Activated CD8-positive, alpha-beta memory T cell treated with anti-CD3 and anti-CD28 coated beads, Interleukin-2, amount 50 U/mL, for 1 hour (primary cell): ENCODE measurements around the gene ZNF324B.
"Not testable (repeated sequence)": the region's sequence is repeated elsewhere in the genome, so short reads cannot be mapped to it uniquely, and the experiment has no call there.

Experiments used
- DNase-seq: peaks from one replicate; pipeline ENCODE4 v3.0.0-alpha.2; 2020; ENCODE audit errors: extremely low read depth

Gene ZNF324B

DNA sequence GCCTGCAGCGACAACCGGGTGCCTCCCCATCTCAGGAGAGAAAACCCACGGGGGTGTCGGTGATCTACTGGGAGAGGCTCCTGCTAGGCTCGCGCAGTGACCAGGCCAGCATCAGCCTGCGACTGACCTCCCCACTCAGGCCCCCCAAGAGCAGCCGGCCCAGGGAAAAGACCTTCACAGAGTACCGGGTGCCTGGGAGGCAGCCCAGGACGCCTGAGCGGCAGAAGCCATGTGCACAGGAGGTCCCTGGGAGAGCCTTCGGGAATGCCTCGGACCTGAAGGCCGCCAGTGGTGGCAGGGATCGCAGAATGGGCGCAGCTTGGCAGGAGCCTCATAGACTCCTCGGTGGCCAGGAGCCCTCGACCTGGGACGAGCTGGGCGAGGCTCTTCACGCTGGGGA lies 3.9 kb downstream of the ZNF324B start:
- no peak for DNase-seq

DNA sequence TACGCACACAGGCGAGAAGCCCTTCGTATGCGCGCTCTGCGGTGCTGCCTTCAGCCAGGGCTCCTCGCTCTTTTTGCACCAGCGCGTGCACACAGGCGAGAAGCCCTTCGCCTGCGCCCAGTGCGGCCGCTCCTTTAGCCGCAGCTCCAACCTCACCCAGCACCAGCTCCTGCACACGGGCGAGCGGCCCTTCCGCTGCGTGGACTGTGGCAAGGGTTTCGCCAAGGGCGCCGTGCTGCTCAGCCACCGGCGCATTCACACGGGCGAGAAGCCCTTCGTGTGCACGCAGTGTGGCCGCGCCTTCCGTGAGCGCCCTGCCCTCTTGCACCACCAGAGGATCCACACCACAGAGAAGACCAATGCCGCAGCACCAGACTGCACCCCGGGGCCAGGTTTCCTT lies 4.7 kb downstream of the ZNF324B start:
- no peak for DNase-seq

DNA sequence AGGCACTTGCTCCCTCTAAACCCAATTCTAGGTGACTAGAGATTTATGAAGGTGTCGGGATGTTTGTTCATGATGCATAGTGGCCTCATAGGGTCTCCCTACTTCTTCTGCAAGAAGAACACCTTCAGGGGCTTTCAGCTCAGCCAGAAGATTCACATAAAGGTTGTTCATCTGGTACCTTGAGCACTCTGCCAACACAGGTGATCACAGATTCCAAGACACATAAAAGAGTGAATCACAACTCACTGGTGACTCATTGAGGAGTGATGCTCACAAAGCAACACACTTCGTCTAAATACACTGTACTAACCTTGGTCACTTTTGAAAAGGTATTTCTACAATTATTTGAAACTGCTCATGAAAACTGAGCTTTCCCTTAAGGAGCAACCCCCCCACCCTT lies 8.6 kb downstream of the ZNF324B start:
- no peak for DNase-seq

DNA sequence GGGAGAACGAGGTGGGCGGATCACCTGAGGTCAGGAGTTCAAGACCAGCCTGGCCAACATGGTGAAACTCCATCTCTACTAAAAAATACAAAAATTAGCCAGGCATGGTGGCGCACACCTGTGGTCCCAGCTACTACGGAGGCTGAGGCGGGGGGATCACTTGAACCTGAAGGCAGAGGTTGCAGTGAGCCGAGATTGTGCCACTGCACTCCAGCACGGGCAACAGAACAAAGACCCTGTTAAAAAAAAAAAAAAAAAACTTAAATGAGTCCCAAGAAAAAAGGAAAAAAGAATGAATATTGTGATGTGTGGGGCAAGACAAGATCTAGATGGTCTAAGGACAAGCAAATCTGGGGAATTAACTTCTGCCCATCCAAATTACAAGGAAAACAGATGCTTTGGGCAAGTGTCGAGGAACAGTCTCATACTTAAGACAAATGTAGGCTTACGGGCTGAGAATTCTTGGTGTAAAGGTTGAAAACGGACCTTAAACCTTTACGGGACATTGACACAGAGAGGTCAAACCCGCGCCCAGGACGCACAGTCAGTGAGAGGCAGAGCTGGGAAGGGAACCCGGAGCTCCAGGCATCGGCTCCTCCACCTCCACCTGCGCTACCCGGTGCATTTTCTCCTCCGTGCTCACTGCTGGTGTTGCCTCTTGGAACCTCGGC lies 14.8 kb downstream of the ZNF324B start:
- DNase-seq: no peak

DNA sequence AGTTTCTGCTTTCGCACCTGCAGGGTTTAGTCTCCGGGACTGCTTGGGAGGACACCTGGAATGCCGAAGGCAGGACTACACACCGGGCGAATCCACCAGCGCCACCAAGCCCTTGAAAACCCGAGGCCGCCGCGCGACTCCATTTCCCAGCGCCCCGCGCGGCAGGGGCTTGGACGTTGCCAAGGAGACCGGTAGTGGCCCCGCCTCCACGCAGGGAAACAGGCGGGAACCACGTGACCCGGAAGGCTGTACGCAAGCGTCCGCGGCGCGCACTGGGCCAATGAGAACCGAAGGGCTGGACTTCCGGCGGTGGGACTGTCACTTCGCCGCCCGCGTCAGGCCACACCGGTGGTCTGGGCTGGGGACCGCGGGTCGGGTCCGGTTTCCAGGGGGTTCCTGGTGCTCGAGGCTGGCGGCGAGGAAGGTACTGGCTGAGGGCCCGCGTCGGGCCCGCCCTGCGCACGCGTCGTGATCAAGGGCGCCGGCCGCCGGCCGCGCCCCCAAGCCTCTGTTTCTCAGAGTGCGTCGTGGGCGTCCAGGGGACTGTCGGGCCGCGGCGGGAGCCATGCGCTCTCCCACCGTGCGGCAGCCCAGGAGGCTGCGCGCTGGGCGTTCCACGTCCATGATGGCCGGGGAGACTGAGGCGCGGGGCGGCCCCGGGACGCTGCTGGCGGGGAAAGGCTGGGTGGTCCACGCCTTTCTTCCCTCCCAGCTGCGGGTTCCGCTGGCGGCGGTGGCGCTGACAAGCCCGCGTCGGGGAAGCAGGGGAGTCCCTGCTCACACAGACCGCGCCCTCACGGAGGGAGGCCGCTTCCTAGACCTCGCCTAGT lies 15.6 kb downstream of the ZNF324B start, which contains the start of gene ZNF324:
Gene ZNF324, plus strand, starts transcription at position 321 of the 830 bp plus-strand sequence. CDS start 2,106 bp downstream, outside the sequence.
- peak; percentile 91 for DNase-seq

DNA sequence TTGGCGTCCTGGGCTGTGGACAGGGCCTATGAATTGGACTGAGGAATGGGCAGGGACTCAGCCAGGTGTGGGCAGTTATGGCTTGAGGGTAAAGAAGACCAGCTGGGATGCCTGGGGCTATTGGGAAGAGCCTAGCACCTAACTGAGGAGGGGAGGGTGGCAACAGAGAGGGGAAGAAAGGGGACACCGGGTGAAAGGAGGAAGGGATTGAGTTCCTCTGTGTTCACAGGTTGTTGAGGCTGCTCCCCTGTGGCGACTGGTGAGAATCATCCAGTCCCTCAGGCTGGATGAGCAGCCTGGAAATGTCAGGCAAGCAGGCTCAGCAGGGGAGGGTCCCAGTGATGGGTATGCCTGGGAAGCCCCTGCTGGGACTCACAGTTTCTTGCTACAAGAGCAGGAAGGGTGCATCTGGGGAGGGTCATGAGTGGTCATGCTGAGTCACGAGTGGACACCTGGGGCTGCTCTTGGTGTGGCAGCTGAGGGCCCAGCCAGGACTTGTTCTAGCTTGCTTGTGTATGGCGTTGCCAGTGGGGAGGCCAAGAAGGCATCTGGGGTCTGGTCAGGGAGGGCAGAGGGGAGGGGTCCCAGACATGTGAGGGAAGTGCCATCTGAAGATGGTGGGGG lies 16.9 kb downstream of the ZNF324B start:
- DNase-seq: no peak

DNA sequence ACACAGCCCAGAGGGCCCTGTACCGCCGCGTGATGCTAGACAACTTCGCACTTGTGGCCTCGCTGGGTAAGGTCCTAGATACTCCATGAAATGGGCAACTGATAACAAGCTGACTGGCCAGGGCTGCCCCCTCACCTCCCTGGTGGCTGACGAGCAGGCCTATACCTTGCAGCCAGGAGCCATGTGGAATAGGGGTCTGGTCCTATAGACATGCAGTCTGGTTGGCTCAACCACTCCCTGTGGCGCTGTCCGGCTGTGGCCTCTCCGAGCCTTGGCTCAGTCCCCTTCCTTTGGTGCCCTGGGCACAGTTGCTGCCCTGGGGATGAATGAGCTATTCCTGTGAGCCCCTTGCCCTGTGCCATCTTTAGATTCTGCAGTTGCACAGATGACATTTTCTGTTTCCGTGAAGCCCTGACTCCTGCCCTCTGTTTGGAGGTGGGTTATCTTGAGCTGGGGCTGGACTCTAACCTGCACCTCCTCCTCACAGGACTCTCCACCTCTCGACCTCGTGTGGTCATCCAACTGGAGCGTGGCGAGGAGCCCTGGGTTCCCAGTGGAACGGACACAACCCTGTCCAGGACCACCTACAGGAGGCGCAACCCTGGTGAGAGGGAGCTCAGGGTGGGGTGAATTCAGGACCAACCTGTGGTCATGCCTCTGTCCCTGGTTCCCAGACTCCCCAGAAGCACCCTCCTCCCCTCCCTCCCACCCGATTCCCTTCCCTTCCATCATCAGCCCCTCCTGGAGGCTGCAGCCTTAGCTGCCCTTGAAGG lies 18.0 kb downstream of the ZNF324B start:
- no peak for DNase-seq

DNA sequence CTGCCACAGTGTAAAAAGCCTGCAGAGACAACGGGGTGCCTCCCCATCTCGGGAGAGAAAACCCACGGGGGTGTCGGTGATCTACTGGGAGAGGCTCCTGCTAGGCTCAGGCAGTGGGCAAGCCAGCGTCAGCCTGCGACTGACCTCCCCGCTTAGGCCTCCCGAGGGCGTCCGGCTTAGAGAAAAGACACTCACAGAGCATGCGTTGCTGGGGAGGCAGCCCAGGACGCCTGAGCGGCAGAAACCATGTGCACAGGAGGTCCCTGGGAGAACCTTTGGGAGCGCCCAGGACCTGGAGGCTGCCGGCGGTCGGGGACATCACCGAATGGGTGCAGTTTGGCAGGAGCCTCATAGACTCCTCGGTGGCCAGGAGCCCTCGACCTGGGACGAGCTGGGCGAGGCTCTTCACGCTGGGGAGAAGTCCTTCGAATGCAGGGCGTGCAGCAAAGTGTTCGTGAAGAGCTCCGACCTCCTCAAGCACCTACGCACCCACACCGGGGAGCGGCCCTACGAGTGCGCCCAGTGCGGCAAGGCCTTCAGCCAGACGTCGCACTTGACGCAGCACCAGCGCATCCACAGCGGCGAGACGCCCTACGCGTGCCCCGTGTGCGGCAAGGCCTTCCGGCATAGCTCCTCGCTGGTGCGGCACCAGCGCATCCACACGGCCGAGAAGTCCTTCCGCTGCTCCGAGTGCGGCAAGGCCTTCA lies 19.6 kb downstream of the ZNF324B start:
- not testable (repeated sequence) for DNase-seq

DNA sequence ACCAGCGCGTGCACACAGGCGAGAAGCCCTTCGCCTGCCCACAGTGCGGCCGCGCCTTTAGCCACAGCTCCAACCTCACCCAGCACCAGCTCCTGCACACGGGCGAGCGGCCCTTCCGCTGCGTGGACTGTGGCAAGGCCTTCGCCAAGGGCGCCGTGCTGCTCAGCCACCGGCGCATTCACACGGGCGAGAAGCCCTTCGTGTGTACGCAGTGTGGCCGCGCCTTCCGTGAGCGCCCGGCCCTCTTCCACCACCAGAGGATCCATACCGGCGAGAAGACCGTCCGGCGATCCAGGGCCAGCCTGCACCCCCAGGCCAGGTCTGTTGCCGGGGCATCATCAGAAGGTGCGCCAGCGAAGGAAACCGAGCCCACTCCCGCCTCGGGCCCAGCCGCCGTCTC lies 20.3 kb downstream of the ZNF324B start:
- DNase-seq: no peak

DNA sequence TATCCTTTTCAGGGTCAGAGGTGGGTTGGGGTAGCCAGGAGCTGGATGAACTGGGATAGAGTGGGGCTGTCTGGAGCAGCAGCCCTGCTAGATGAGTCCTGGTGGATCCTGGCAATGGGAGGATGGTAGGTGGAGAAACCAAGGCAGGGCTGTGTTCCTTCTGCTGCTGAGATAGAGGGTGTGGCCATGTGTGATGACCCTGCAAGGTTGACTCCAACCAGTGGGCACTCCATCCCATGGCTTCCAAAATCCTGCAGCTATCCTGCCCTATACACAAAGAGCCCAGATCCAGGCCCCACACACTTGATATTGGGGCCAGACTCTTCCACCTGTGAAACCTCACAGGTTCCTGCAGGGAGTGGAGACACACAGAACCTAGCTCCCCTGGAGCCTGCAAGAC lies 22.4 kb downstream of the ZNF324B start:
- DNase-seq: no peak

DNA sequence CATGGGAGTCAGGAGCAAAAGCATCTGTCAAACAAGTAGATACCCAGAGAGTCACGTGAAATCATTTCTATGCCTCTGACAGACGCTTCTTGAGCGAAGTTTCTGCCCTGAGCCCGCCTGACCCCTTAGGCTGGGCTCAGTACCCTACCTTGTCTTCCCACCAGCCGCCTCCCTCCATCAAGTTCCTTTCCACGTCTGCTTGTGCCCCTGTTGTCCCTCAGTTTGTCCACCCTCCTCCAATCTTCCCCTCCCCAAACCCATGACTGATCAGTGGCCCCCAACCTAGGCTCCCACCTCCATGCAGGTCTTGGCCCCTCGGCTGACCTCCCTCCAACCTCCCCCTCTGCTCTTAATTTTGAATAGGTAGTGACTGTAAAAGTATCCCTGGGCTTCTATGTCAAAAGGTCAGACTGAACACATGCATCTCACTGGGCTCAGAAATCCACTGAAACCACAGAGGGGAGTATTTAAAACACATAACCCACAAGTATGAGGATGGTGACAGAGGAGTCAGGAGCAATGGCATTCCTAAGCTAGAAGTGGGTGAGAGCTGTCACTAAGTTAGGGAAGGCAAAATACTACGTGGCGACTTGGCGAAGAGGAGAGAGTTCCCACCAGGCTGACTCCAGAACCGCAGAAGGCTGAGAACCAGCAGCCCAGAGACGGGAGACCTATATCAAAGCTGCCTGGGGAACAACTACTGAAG lies 23.0 kb downstream of the ZNF324B start:
- no peak for DNase-seq

DNA sequence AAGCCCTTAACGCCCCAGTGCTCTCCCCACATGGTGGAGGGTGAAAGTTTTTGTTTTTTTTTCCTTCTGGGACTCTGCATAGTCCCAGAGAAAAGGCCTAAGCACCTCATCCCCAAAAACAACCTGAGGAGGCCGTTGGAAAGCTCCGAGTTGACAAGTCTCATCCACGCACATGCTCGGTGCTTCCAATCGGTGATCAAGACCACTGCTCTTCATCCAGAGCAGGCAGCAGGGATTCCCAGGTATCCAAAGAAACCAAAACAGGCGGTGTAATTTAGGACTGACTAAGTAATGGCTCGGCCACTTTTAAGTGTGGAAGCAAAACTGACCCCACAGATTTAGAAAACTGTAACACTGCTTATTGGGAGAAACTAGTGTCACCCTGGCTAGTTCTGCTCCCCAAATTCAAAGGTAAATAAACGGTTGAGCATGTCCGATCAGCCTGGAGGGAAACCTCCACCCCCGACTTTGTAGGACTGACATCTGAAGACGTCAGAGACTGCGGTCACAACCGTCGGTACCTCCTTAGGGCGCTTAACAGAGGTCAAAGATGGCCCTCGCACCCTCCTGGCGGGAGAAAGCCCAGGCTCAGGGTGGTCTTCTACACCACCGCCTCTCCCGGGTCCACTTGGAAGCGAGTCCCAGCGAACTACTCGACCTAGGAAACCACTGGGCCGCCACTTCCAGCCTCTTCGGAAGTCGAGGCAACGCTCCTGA lies 23.7 kb downstream of the ZNF324B start:
- DNase-seq: no peak

DNA sequence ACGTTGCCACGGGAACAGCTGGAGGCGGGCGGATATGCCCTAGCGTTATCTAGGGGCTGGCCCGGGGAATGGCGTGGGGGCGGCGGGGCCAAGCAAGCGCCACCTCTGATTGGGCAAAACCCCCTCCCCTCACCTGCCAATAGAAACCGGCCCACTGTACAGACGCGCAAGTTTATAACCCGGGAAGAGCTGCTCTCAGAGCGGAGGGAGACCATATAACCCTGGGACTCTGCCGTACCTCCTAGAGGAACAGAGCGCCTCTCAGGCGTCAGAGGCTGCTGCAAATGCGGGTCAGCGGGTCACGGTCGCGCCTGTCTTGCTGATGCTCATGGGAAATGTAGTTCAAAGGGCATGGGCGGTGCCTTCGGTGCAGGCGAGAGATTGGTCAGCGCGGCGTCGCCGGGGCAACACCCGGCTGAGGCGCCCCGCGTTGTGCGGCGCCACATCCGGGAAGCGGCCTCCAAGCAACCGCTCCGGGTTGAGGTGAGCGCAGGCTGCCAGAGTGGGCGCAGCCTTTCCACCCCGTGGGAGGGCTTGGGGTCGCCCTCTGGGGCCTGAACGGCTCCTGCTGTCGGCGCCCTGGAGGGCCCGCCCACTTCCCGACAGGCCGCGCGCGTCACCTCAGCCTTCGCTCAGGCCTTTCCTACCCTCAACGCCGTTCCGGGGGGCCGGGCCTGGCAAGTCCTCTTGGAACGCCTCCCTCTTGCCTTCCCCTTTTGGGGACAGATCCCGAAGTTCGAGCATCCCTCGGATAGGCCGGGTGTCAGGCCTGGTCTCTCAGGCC lies 24.5 kb downstream of the ZNF324B start, which contains the start of gene ZNF446:
Gene ZNF446, plus strand, starts transcription at position 639 of the 784 bp plus-strand sequence. CDS start 867 bp downstream, outside the sequence.
- peak; percentile 91 for DNase-seq

DNA sequence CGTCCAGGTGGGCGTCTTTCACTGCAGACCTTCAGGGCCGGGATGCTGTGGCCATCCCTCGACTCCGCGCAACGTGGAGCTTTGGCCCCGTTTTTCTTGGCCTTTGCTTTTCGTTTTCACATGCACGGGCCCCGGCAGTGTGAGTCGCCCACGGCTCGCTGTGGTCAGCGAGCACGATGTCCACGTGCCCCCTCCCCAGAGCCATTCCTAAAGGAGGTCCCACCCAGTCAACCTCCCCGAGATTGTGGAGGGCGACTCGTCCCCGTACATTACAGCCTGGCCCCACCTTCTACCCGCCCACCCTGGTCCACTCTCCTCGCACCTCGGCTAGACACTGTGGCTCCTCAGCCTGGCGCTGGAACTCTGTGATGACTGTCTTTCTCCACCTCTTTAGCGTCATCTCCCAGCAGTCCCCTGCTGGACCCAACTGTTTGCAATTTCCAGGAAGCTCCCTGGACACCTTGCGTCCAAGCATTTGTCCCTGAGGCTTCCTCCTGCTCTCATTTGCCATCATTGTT lies 25.1 kb downstream of the ZNF324B start:
- no peak for DNase-seq

DNA sequence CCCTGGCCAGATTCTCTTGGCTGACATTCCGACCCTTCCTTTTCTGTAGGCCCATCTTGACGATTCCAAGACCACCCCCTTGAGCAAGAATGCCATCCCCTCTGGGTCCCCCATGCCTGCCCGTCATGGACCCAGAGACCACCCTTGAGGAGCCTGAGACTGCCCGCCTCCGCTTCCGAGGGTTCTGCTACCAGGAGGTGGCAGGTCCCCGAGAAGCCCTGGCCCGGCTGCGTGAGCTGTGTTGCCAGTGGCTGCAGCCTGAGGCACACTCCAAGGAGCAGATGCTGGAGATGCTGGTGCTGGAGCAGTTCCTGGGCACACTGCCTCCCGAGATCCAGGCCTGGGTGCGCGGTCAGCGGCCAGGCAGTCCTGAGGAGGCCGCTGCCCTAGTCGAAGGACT lies 25.7 kb downstream of the ZNF324B start:
- no peak for DNase-seq

DNA sequence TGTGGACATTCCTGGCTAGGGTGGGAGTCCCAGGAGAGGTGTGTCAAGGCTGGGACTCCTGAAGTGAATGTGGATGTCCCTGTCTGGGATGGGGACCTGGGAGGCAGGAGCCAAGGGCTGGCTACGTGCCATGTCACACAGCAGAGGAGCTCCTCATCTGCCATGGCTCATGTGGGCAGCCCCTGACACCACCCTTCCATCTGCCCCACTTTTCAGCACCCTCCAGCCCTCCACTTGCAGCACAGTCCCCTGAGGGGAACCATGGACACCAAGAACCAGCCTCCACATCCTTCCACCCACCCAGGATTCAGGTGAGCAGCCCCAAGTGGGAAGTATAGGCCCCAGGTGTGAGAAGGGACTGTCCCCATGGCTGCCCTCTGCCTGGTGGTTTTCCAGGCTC lies 26.4 kb downstream of the ZNF324B start:
- no peak for DNase-seq

DNA sequence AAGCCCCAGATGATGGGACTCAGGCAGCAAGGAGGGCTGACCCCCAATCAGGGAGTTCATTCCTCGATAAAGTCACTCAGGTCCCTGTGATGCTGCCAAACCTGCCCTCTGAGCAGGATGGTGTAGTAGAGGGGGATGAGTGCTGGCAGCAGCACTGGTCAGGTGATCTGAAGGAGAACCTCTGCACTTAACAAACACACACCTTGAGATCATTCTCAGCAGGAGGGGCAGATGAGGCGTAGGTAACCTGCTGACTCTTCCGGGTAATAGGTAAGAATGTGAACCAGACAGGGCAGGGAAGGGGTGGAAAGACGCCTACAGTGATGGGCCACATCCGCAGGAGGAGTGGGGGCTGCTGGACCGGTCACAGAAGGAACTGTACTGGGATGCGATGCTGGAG lies 27.9 kb downstream of the ZNF324B start:
- DNase-seq: no peak

DNA sequence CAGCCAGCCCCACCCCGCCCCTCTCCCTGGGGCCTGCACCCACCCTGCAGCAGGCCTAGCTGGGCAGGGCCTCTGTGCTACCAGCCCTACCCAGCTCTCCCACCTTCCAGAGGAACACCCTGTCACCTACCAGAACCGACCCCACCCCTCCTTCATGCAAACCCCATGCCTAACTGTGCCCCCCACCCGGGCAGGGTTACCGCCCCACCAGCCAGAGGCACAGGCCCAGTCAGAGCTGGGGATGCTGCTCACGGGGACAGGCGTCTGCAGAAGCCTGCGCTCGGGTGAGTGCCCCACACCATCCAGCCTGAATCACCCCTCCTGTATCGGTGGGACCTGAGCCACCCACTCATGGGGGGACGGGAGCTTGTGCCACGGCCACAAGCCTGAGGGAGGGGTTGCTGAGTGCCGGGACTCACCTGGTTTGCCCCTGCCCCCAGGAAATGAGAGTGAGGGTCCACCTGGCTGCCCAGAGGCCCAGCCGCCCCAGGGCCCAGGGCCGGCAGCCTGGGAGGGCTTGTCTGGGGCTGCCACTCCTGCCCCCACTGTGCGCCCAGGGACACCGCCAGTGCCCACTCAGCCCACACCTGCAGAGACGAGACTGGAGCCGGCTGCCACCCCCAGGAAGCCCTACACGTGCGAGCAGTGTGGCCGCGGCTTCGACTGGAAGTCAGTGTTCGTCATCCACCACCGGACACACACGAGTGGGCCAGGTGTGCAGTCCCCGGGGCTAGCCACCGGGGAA lies 28.5 kb downstream of the ZNF324B start:
- DNase-seq: no peak
